ENCODE data around the gene TMED1. TPM values are rescaled to one million over a fixed set of nuclear protein-coding genes. Genes with fewer than 3 reads are reported as not detected.
A peak's percentile ranks its signal among the peaks of the same experiment; 100 is the strongest.

Gene TMED1
- total and polyA plus RNA-seq, 2 experiments from 2014 or later: 65.0 to 95.4 TPM

DNA sequence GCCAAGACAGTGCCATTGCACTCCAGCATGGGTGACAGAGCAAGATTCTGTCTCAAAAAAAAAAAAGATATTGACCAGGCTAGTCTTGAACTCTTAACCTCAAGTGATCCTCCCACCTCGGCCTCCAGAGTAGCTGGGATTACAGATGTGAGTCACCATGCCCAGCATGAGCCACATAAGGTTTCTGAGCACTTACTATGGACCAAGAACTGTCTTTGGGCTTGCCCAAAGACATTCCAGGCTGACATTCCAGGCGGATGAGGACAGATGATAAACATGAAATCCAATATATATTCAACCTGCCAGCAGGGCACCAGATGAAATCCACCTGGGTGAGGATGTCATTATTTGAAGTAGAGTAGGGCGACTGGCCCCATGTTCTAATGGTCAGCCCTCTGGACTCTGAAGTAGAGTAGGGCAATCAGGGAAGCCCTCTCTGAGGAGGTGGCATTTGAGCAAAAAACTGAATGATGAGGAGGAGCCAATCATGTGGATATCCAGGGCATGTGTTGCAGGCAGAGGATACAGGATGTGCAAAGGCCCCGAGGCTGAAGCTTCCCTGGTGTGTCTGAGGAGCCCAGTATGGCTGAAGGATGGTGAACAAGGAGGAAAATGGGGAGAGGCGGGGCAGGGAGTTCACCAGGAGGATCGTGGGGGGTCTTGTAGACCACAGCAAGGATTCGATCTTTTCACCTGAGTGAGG lies 16.2 kb upstream of the TMED1 start:
- H4K20me1 ChIP-seq (ENCODE audit: insufficient read depth, poor library complexity, severe bottlenecking): no peaks in the 10 kb centered on the region
- no peak overlapping the region for H3K27ac ChIP-seq
- H3K79me2 ChIP-seq: no peaks in the 10 kb centered on the region
- H3K9me2 ChIP-seq (replicated peaks; ENCODE audit: insufficient read depth): no peaks in the 10 kb centered on the region
- H3K27me3 ChIP-seq: no peaks in the 10 kb centered on the region
- H3K4me1 ChIP-seq (ENCODE audit: insufficient read depth): no peaks in the 10 kb centered on the region
- H3K4me3 ChIP-seq: no peak overlapping the region
- TF ChIP-seq EZH2phosphoT487 (IDR thresholded peaks at IDR 0.05; ENCODE audit: low read depth, severe bottlenecking, unreplicated experiment): no peak
- no peak for TF ChIP-seq EZH2 (IDR thresholded peaks at IDR 0.05; ENCODE audit: borderline replicate concordance)
- TF ChIP-seq, protein P1, sequence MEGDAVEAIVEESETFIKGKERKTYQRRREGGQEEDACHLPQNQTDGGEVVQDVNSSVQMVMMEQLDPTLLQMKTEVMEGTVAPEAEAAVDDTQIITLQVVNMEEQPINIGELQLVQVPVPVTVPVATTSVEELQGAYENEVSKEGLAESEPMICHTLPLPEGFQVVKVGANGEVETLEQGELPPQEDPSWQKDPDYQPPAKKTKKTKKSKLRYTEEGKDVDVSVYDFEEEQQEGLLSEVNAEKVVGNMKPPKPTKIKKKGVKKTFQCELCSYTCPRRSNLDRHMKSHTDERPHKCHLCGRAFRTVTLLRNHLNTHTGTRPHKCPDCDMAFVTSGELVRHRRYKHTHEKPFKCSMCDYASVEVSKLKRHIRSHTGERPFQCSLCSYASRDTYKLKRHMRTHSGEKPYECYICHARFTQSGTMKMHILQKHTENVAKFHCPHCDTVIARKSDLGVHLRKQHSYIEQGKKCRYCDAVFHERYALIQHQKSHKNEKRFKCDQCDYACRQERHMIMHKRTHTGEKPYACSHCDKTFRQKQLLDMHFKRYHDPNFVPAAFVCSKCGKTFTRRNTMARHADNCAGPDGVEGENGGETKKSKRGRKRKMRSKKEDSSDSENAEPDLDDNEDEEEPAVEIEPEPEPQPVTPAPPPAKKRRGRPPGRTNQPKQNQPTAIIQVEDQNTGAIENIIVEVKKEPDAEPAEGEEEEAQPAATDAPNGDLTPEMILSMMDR (IDR thresholded peaks at IDR 0.05; ENCODE audit: poor library complexity): no peak
- H3K36me3 ChIP-seq (replicated peaks; ENCODE audit: insufficient read depth, low read depth): no peaks in the 10 kb centered on the region
- 84% methylated on average over 7 of the region's 7 CpGs for WGBS (ENCODE audit: low lambda C conversion rate, missing lambda C conversion rate)
- H2AFZ ChIP-seq: no peak overlapping the region
- DNase-seq (ENCODE audit: low spot score): no peak
- no peak overlapping the region for H3K4me2 ChIP-seq
- H3K9me3 ChIP-seq (ENCODE audit: low read depth): no peaks in the 10 kb centered on the region

DNA sequence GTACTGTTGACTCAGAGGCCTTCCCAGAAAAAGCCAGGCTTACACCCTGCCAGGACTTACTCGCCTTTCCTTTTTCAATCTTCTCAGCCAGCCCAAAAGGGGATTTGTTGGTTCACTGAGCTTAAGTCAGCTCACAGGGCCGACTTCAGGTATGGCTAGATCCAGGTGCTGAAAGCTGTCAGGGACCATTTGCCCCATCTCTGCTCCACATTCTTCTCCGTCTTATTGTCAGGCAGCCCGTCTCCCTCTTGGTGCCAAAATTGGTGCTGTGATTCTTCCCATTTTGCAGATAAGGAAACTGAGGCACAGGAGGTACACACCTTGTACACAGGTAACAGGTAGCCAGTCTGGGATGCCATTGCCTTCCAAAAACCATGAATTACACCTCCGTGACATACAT lies 14.6 kb upstream of the TMED1 start:
- Histone ChIP-seq H3K9me2 (replicated peaks; ENCODE audit: insufficient read depth) (no peaks in the 10 kb centered on the region), H4K20me1 (ENCODE audit: insufficient read depth, poor library complexity, severe bottlenecking) (no peaks in the 10 kb centered on the region), H3K36me3 (replicated peaks; ENCODE audit: insufficient read depth, low read depth) (no peaks in the 10 kb centered on the region), H3K4me1 (ENCODE audit: insufficient read depth) (no peaks in the 10 kb centered on the region), H3K27me3 (no peaks in the 10 kb centered on the region), H3K4me2 (no peak overlapping the region), H3K9me3 (ENCODE audit: low read depth) (no peaks in the 10 kb centered on the region), H3K4me3 (no peak overlapping the region), H2AFZ (no peak overlapping the region), H3K27ac (no peak overlapping the region), H3K79me2 (no peaks in the 10 kb centered on the region)
- 90% methylated on average over 5 of the region's 5 CpGs for WGBS (ENCODE audit: low lambda C conversion rate, missing lambda C conversion rate)
- TF ChIP-seq EZH2phosphoT487 (IDR thresholded peaks at IDR 0.05; ENCODE audit: low read depth, severe bottlenecking, unreplicated experiment) (no peak), EZH2 (IDR thresholded peaks at IDR 0.05; ENCODE audit: borderline replicate concordance) (no peak)
- TF ChIP-seq, protein P1 (IDR thresholded peaks at IDR 0.05; ENCODE audit: poor library complexity): no peak
- DNase-seq (ENCODE audit: low spot score): no peak

DNA sequence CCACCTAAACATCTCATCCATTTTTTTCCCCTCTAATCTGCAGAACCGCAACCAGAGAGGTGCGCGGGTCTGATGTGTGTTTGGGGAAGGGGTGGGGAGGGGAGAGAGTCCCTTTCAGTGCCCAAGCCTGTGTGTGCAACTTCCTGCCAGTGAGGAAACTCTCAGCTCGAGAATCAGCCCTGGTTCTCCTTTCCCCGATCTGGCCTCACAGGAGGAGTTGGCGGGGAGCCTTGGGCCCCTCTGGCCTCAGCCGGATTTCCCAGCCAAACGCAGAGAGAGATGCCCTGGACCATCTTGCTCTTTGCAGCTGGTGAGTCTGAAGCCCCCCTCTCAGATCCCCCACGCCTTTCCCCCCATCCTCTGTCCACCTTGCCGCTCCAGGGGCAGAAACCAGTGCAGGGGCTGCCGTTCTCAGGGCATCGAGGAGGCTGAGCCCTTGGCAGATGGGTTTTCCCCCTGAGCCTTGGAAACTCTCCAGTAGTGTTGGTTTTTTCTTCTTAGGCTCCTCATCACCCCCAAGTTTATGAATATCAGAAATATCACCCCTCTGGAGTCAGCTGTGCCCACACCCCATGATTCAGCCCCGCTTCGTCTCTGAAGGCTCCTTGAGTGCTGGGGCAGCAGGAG lies 12.3 kb upstream of the TMED1 start, which contains the start of gene C19orf38:
Gene C19orf38, plus strand, starts transcription at position 186 of the 627 bp plus-strand sequence. Its CDS starts 94 bp downstream, at position 280.
- Histone ChIP-seq H3K79me2 (no peaks in the 10 kb centered on the region), H3K27me3 (no peaks in the 10 kb centered on the region), H3K9me3 (ENCODE audit: low read depth) (no peaks in the 10 kb centered on the region), H4K20me1 (ENCODE audit: insufficient read depth, poor library complexity, severe bottlenecking) (no peaks in the 10 kb centered on the region), H2AFZ (no peak within 1 kb of the TSS), H3K4me3 (no peak within 1 kb of the TSS), H3K27ac (peak within 1 kb of the TSS; percentile 27), H3K9me2 (replicated peaks; ENCODE audit: insufficient read depth) (no peaks in the 10 kb centered on the region), H3K36me3 (replicated peaks; ENCODE audit: insufficient read depth, low read depth) (no peaks in the 10 kb centered on the region), H3K4me1 (ENCODE audit: insufficient read depth) (no peaks in the 10 kb centered on the region), H3K4me2 (peak within 1 kb of the TSS; percentile 62)
- WGBS (ENCODE audit: low lambda C conversion rate, missing lambda C conversion rate): 75% methylated on average over 11 of the region's 14 CpGs
- no peak for DNase-seq (ENCODE audit: low spot score)
- TF ChIP-seq EZH2 (IDR thresholded peaks at IDR 0.05; ENCODE audit: borderline replicate concordance) (no peak), EZH2phosphoT487 (IDR thresholded peaks at IDR 0.05; ENCODE audit: low read depth, severe bottlenecking, unreplicated experiment) (no peak)
- TF ChIP-seq, protein P1 (IDR thresholded peaks at IDR 0.05; ENCODE audit: poor library complexity): no peak
